ENCODE results near the gene ETNK2. TPM values are rescaled to one million over a fixed set of nuclear protein-coding genes. Genes with fewer than 3 reads are reported as not detected.

ETNK2 gene, protein sequence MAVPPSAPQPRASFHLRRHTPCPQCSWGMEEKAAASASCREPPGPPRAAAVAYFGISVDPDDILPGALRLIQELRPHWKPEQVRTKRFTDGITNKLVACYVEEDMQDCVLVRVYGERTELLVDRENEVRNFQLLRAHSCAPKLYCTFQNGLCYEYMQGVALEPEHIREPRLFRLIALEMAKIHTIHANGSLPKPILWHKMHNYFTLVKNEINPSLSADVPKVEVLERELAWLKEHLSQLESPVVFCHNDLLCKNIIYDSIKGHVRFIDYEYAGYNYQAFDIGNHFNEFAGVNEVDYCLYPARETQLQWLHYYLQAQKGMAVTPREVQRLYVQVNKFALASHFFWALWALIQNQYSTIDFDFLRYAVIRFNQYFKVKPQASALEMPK
- 1 to 10 TPM in 2 of 4 donors, under 1 TPM in 1, not detected in 1; 0.35 to 9.7 (median 5.7) TPM for total RNA-seq

DNA sequence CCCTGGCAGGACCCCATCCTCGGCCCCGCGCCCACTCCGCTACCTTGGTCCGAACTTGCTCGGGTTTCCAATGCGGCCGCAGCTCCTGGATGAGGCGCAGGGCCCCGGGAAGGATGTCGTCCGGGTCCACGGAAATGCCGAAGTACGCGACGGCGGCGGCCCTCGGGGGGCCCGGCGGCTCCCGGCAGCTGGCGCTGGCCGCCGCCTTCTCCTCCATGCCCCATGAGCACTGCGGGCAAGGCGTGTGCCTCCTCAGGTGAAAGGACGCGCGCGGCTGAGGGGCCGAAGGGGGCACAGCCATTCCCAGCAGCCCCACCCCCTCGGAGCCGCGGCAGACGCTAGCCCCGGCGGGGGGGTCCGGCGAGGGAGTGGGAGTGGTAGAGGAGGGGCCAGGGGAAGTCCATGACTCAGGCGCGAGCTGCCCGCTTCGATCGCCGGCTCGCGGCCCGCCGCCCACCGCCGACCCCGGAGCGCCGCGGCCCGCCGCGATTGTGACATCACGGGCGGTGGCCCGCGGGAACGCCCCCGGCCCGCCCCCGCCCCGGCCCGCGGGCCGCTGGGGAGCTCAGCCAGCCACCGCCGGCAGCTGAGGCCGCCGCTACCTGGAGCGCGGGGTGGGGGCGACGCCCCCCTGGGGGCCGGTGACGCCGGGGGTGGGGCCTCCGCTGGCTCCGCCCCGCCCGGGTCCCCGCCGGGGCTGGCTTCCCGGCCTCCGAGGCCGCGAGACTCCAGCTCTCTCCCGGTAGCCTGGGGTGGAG, at the start of gene ETNK2:
Gene ETNK2 (minus strand): TSS at position 493 of the 758 bp plus-strand sequence. CDS start 192 bp downstream, at position 301.
- H3K27ac ChIP-seq: peak within 1 kb of the TSS; percentile 49 to 70 (median 64)
- H3K36me3 ChIP-seq: no peaks in the 10 kb centered on the region
- no peaks in the 10 kb centered on the region for H3K27me3 ChIP-seq

DNA sequence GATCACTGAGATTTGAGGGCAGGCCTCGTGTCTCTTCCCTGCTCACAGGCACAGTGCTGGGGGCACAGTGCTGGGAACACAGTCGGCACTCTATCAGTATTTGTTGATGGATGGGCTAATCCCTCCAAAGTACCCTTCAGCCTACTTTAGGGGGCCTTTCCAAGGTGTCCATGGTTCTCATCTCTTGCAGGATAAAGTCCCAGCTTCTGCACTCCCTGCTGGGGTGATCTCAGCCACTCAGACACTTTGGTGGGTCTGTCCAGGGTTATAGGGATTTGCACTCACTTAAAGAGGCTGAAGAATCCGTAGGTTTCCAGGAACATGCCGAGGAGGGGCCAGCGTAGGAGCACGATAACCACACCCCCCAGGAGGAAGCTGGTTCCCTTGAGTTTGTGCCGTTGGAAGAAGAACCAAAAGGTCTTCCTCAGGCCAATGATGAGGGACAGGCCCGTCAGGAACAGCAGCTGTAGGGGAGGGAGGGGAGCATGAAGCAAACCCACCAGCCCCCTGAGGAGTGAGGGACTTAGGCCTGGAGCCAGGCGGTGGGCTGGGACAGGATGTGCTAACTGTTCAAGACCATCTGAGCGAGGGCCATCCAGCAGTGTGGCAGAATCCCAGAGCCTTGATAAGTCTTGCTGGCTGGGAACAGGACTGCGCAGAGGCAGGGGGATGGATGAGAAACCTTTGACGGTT, 49.6 kb upstream of the ETNK2 start:
- no peak for DNase-seq
- no peak for TF ChIP-seq POLR2A (IDR thresholded peaks at IDR 0.05)
- TF ChIP-seq, protein P1, sequence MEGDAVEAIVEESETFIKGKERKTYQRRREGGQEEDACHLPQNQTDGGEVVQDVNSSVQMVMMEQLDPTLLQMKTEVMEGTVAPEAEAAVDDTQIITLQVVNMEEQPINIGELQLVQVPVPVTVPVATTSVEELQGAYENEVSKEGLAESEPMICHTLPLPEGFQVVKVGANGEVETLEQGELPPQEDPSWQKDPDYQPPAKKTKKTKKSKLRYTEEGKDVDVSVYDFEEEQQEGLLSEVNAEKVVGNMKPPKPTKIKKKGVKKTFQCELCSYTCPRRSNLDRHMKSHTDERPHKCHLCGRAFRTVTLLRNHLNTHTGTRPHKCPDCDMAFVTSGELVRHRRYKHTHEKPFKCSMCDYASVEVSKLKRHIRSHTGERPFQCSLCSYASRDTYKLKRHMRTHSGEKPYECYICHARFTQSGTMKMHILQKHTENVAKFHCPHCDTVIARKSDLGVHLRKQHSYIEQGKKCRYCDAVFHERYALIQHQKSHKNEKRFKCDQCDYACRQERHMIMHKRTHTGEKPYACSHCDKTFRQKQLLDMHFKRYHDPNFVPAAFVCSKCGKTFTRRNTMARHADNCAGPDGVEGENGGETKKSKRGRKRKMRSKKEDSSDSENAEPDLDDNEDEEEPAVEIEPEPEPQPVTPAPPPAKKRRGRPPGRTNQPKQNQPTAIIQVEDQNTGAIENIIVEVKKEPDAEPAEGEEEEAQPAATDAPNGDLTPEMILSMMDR (IDR thresholded peaks at IDR 0.05): no peak

More for the DNA sequence above, at the start of gene ETNK2:
- peak in 2 of 3 donors; percentile 60 to 68 for DNase-seq
- Histone ChIP-seq H3K9me3 (no peaks in the 10 kb centered on the region), H3K4me1 (peaks cover 0 to 14% (median 3%) of the 10 kb centered on the region in 4 donors), H3K4me3 (peak within 1 kb of the TSS; percentile 51 to 79 (median 68))
- TF ChIP-seq POLR2A (IDR thresholded peaks at IDR 0.05): no peak
- TF ChIP-seq, protein P1 (IDR thresholded peaks at IDR 0.05): no peak

DNA sequence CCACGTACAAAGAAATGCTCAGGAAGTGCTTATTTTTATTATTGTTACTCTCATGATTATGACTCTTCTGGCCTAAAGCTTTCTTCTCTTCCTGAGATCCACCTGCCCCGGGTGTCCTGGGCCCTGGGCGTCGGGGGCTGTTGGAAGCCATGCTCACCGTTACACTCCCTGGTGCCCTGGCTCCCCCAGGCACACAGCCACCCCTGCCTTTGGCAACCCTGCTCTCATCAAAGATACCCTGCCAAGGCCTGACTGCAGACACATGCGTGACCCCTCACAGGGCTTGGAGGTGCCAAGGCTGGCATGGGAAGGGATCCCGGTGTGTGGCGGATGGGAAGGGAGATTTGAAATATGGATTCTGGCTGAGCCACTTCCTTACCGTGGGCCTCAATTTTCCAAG, 47.7 kb upstream of the ETNK2 start:
- H3K36me3 ChIP-seq: no peaks in the 10 kb centered on the region
- H3K9me3 ChIP-seq: no peaks in the 10 kb centered on the region
- H3K4me1 ChIP-seq: no peaks in the 10 kb centered on the region
- TF ChIP-seq, protein P1 (IDR thresholded peaks at IDR 0.05): no peak
- no peak for TF ChIP-seq POLR2A (IDR thresholded peaks at IDR 0.05)
- no peak overlapping the region for H3K4me3 ChIP-seq
- no peak overlapping the region for H3K27ac ChIP-seq
- no peaks in the 10 kb centered on the region for H3K27me3 ChIP-seq
- no peak for DNase-seq

More for the DNA sequence above, 49.6 kb upstream of the ETNK2 start:
- H3K4me3 ChIP-seq: no peak overlapping the region
- H3K9me3 ChIP-seq: no peaks in the 10 kb centered on the region
- H3K36me3 ChIP-seq: no peaks in the 10 kb centered on the region
- H3K27ac ChIP-seq: no peak overlapping the region
- no peaks in the 10 kb centered on the region for H3K4me1 ChIP-seq
- no peaks in the 10 kb centered on the region for H3K27me3 ChIP-seq

DNA sequence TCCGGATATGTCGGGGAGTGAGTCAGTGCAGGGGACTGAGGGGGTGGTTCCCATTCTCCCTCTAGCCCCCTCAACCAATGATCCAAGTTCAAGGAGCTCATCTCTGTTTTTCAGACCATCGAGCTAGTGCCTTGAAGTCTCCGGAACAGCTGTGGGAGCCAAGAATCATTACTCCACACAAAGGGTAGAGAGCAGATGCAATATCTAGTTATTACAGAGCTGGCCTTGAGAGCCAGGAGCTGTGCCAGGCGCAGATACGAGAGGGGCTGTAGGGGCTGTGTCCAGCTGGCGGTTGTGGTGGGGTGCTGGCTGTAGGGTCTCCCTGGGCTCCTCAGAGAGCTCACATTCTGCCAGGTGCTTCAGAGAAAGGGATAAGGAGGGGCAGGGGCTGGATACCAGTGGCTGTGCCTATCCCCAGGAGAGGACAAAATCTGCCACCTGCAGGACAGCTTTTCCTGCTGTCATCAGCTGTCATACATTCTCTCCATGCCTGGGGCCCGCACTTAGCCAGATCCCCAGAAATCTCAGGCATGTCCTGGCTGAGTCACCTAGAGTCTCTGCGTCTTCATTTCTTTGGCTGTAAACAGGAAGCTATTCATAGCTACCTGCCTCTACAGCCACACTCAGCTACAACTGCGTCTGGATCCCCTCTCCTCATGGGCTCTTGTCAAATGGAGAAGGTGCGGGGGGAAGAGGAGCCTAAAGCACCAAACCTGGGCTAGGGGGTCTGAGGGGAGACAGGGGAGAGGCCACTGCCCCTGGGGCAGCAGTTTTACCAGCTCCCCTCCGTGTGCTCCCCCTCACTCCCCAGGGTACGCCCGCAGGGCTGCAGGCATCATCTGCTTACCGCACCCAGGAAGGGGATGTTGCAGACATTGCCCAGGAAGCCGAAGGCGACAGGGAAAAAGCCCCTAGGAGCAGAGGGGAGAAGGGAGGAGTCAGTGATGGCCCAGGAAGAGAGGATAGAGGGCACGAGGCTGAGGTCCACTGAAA, 46.8 kb upstream of the ETNK2 start:
- Histone ChIP-seq H3K27me3 (no peaks in the 10 kb centered on the region), H3K36me3 (no peaks in the 10 kb centered on the region), H3K9me3 (no peaks in the 10 kb centered on the region), H3K4me1 (no peaks in the 10 kb centered on the region), H3K4me3 (no peak overlapping the region), H3K27ac (no peak overlapping the region)
- no peak for DNase-seq
- TF ChIP-seq, protein P1 (IDR thresholded peaks at IDR 0.05): peak in 2 of 6 experiments; percentile 6 to 27
- no peak for TF ChIP-seq POLR2A (IDR thresholded peaks at IDR 0.05)

Data from Peyer's patch (tissue), 4 donors.